Vagina (tissue), 2 donors: ENCODE measurements around the gene LGALS12.

Experiments
- POLR2A ChIP-seq, 2 donors: fragments of 450-650 bp; IDR thresholded peaks; one replicate each; pipeline ENCODE4 v1.6.1; 2017; ENCODE audit warnings: antibody characterized with exemption in 2 of 2, mild to moderate bottlenecking in 2 of 2, moderate library complexity in 2 of 2
- TF ChIP-seq, protein P1 (sequence below), 3 experiments: fragments of 450-650 bp in 2 of 3; fragments of 200-600 bp in 1 of 3; sonication (generic) in 1 of 3; IDR thresholded peaks; one replicate each; pipeline ENCODE4 v1.5.1; 2017 to 2019; ENCODE audit warnings: antibody characterized with exemption in 3 of 3, mild to moderate bottlenecking in 2 of 3, moderate library complexity in 2 of 3

DNA sequence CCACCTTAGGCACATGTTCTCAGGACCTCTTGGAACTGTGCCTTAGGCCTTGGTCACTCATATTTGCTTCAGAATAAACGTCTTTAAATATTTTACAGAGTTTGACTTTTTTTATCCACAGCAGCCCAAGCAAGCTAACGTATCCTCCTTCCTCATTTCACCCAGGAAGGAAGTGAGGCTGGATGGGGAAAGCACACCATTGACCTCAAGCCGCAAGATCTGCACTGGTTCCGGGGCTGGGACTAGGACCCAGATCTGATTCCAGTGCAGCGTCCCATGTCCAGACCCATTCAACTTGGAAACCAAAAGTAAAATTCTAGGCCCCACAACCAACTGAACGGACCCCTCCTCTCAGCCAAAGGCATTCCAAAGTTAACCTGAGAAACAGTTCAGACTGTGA, 2.4 kb upstream of the LGALS12 start:
- TF ChIP-seq, protein P1, sequence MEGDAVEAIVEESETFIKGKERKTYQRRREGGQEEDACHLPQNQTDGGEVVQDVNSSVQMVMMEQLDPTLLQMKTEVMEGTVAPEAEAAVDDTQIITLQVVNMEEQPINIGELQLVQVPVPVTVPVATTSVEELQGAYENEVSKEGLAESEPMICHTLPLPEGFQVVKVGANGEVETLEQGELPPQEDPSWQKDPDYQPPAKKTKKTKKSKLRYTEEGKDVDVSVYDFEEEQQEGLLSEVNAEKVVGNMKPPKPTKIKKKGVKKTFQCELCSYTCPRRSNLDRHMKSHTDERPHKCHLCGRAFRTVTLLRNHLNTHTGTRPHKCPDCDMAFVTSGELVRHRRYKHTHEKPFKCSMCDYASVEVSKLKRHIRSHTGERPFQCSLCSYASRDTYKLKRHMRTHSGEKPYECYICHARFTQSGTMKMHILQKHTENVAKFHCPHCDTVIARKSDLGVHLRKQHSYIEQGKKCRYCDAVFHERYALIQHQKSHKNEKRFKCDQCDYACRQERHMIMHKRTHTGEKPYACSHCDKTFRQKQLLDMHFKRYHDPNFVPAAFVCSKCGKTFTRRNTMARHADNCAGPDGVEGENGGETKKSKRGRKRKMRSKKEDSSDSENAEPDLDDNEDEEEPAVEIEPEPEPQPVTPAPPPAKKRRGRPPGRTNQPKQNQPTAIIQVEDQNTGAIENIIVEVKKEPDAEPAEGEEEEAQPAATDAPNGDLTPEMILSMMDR (IDR thresholded peaks at IDR 0.05) = no peak
- TF ChIP-seq POLR2A (IDR thresholded peaks at IDR 0.05) = no peak
